Chondrocyte (in vitro differentiated cells): ENCODE measurements around the gene CREB3L4. TPM values are rescaled to one million over a fixed set of nuclear protein-coding genes. Genes with fewer than 3 reads are reported as not detected.

Experiments
- DNase-seq: peaks from one replicate; pipeline ENCODE4 v3.0.0; 2021; ENCODE audit warnings: mixed read lengths, low spot score
- H3K27ac Mint-ChIP-seq: one replicate; pipeline ENCODE4 v1.8.0; 2021; ENCODE audit warnings: mild to moderate bottlenecking, moderate library complexity, mixed read lengths; ENCODE audit not compliant: unreplicated experiment
- H3K27me3 Mint-ChIP-seq: 2 replicates; pipeline ENCODE4 v1.8.0; 2021; ENCODE audit warnings: low read depth, mixed read lengths
- H3K36me3 Mint-ChIP-seq: 2 replicates; pipeline ENCODE4 v1.8.0; 2021; ENCODE audit warnings: low read depth, mixed read lengths
- H3K4me1 Mint-ChIP-seq: 2 replicates; pipeline ENCODE4 v1.8.0; 2021; ENCODE audit warnings: low read depth, mild to moderate bottlenecking, mixed read lengths
- H3K4me3 Mint-ChIP-seq: one replicate; pipeline ENCODE4 v1.8.0; 2021; ENCODE audit warnings: mild to moderate bottlenecking, moderate library complexity, mixed read lengths; ENCODE audit not compliant: unreplicated experiment
- H3K9me3 Mint-ChIP-seq: 2 replicates; pipeline ENCODE4 v1.8.0; 2021; ENCODE audit warnings: low read depth, mixed read lengths
- total RNA-seq: library from RNA; stranded (reverse); gene quantifications from 3 replicates; pipeline ENCODE4 v1.2.1, GENCODE V29; 2021
- TF ChIP-seq, protein P1 (sequence below): fragments of 200-600 bp; sonication (generic); IDR thresholded peaks from 2 replicates; pipeline ENCODE4 v1.5.0; 2021; ENCODE audit warnings: antibody characterized with exemption, mild to moderate bottlenecking, moderate library complexity

CREB3L4 gene
- total RNA-seq, 1 donor from 2014 or later: 3.7 TPM

DNA sequence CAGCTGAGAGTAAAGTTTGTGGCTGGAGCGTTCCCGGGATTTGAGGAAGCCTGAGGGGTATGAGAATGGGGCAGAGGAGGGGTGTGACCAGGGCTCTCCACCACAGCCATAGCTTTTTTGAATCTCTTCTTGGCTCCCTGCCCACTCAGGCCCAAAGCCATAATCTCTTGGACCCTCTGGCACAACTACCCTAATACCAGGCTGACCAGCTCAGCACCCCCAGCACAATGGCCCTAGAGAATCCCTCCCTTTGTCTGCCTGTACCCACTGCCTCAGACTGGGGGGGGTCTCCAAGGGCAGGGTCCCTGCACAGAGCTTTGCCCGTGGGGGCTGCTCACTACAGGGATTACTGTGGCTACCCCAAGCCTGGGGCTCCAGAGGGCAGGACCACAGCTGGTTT, 28.7 kb upstream of the CREB3L4 start:
- Mint-ChIP-seq H3K36me3 (peaks cover 42% of the 10 kb centered on the region), H3K4me1 (no peaks in the 10 kb centered on the region), H3K9me3 (no peaks in the 10 kb centered on the region), H3K4me3 (no peak overlapping the region), H3K27ac (no peak overlapping the region), H3K27me3 (no peaks in the 10 kb centered on the region)
- no peak for DNase-seq
- TF ChIP-seq, protein P1, sequence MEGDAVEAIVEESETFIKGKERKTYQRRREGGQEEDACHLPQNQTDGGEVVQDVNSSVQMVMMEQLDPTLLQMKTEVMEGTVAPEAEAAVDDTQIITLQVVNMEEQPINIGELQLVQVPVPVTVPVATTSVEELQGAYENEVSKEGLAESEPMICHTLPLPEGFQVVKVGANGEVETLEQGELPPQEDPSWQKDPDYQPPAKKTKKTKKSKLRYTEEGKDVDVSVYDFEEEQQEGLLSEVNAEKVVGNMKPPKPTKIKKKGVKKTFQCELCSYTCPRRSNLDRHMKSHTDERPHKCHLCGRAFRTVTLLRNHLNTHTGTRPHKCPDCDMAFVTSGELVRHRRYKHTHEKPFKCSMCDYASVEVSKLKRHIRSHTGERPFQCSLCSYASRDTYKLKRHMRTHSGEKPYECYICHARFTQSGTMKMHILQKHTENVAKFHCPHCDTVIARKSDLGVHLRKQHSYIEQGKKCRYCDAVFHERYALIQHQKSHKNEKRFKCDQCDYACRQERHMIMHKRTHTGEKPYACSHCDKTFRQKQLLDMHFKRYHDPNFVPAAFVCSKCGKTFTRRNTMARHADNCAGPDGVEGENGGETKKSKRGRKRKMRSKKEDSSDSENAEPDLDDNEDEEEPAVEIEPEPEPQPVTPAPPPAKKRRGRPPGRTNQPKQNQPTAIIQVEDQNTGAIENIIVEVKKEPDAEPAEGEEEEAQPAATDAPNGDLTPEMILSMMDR: no peak

DNA sequence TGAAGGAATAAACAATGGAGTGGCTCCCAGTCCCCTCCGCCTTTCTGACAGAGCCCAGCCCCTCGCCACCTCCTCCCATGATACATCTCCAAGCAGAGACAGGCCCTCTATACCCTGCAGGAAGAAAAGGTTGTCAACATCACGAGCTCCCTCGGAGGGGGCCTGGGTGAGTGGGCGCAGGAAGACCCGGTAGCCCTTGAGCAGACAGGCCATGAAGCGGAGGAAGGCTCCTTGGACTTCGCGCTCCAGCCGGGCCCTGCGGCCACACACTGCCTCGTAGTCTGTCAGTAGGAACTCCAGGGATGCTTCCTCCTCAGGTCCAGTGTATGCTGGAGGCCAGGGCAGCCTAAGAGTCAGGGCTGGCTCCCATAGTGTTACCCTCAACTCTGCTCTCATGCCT, 28.2 kb upstream of the CREB3L4 start:
- H3K4me1 Mint-ChIP-seq: peaks cover 2% of the 10 kb centered on the region
- no peak overlapping the region for H3K27ac Mint-ChIP-seq
- DNase-seq: no peak
- H3K4me3 Mint-ChIP-seq: no peak overlapping the region
- no peaks in the 10 kb centered on the region for H3K27me3 Mint-ChIP-seq
- TF ChIP-seq, protein P1: no peak
- H3K9me3 Mint-ChIP-seq: no peaks in the 10 kb centered on the region
- H3K36me3 Mint-ChIP-seq: peaks cover 40% of the 10 kb centered on the region

DNA sequence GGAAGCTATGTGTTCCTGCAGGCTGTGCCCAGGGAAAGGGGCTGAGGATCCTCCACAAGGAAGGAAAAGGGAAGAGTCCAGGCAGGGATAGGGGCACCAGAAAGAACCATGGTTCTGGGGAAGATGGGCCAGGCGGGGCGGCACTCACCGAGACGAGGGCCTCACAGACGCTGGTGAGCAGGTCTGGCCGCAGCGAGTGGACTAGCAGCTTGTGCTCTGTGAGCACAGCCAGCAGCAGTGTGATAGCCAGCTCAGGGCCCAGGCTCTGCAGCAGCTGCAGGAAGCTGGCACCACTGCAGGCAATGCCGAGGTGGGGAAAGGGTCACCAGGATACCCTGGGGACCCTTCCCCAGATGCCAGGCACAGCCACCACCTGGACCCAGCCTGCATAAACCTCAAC, 26.9 kb upstream of the CREB3L4 start:
- Mint-ChIP-seq H3K36me3 (peaks cover 32% of the 10 kb centered on the region), H3K4me1 (peaks cover 13% of the 10 kb centered on the region), H3K27ac (no peak overlapping the region), H3K9me3 (no peaks in the 10 kb centered on the region), H3K4me3 (no peak overlapping the region), H3K27me3 (no peaks in the 10 kb centered on the region)
- TF ChIP-seq, protein P1: no peak
- no peak for DNase-seq

DNA sequence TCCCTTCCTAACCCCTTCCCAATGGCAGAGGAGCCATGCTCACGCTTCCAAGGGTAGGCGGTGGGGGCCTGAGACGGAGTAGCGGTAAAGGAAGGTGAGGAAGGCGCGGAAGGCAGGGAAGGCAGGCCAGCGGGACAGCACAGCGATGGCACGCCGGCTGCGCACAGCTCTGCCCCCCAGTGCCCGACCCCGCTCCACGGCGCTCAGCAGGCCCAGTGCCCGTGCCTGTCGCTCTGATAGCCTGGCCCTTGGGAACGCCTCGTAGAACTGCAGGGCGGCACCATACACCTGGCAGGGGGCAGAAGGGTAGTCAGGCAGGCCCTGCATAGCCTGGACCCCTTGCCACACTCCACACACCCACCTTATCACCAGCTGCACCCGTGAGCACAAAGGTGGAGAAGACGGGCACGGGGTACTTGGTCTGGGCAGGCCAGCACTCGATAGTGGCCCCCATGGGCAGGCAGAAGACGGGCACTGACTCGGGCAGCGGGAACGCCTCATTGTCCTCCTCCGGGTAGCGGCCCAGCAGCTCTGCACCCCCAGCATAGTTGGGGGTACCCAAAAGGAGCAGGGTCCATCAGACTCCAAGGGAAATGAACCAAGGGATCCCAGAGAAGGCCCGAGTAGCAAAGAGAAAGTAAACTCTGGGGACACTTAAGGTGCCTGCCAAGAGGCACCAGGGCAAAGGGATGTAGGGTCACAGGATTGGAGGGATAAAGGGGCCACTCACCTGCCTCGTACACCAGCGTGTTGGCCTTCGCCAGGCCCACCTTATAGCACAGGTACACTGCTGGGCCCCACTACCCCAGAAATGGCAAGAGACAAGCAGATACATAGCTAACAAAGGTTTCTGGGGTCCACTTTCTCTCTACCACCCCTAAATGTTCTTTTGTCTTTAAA, 25.6 kb upstream of the CREB3L4 start:
- peaks cover 24% of the 10 kb centered on the region for H3K36me3 Mint-ChIP-seq
- TF ChIP-seq, protein P1: no peak

DNA sequence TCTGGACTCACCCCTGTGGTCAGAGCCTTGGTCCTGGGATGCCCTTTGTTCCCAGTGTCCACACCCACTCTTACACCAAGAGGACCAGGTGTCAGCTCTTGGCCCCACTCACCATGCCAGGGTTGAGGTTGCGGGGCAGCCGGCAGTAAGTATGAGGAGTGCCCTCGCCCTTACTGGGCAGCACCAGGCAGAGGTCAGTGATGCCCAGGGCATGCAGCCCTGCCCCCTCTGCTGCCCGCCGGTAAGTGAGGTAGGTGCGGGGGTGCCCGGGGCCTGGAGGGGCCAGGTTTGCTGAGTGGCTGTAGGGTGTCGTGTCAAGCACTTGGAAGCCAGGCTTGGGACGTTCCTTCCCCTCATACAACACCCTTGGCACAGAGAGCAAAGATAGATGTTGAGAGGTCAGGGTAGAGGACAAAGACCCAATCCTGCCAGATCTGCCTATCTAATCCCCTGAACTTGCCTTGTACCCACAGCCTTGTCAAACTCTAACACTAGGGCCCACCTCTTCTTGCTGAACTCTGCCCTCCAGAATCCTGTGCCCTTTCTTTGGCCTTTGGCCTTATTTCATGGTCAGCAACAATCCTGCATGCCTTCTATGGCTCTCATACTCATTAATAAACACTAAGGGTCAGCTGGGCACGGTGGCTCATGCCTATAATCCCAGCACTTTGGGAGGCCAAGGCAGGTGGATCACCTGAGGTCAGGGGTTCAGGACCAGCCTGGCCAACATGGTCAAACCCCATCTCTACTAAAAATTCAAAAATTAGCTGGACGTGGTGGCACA, 24.7 kb upstream of the CREB3L4 start:
- Mint-ChIP-seq H3K4me1 (peaks cover 17% of the 10 kb centered on the region), H3K27ac (no peak overlapping the region)

More for the DNA sequence above, 25.6 kb upstream of the CREB3L4 start:
- Mint-ChIP-seq H3K4me3 (no peak overlapping the region), H3K4me1 (peaks cover 17% of the 10 kb centered on the region), H3K27me3 (no peaks in the 10 kb centered on the region), H3K9me3 (no peaks in the 10 kb centered on the region), H3K27ac (no peak overlapping the region)
- no peak for DNase-seq

More for the DNA sequence above, 24.7 kb upstream of the CREB3L4 start:
- no peaks in the 10 kb centered on the region for H3K27me3 Mint-ChIP-seq
- no peak overlapping the region for H3K4me3 Mint-ChIP-seq
- no peak for DNase-seq
- TF ChIP-seq, protein P1: no peak
- peaks cover 18% of the 10 kb centered on the region for H3K36me3 Mint-ChIP-seq
- no peaks in the 10 kb centered on the region for H3K9me3 Mint-ChIP-seq
